Astrocyte (in vitro differentiated cells and primary cell): ENCODE data around the gene UCN2. TPM values are rescaled to one million over a fixed set of nuclear protein-coding genes. Genes with fewer than 3 reads are reported as not detected.

Source experiments
- DNase-seq: peaks from one replicate; pipeline ENCODE4 v3.0.0-alpha.2; 2010; ENCODE audit warnings: low read depth
- FAIRE-seq: peaks from 2 replicates; lab custom pipeline; 2011; peaks lifted over from hg19 to GRCh38; lab: Jason Lieb, UNC
- H2AFZ ChIP-seq: 2 replicates; pipeline ENCODE4 v1.6.0; 2012; ENCODE audit warnings: low read depth, low read length, inconsistent platforms
- H3K27ac ChIP-seq: 2 replicates; pipeline ENCODE4 v1.5.1; 2011; ENCODE audit warnings: low read depth, low read length, inconsistent platforms
- H3K27me3 ChIP-seq: 2 replicates; pipeline ENCODE4 v1.6.0; 2011; ENCODE audit warnings: low read length, inconsistent platforms; ENCODE audit not compliant: insufficient read depth
- H3K36me3 ChIP-seq: 2 replicates; pipeline ENCODE4 v1.5.1; 2011; ENCODE audit warnings: low read length, inconsistent platforms; ENCODE audit not compliant: insufficient read depth
- H3K4me1 ChIP-seq: 2 replicates; pipeline ENCODE4 v1.5.1; 2011; ENCODE audit warnings: low read length, inconsistent platforms; ENCODE audit not compliant: insufficient read depth
- H3K4me2 ChIP-seq: 2 replicates; pipeline ENCODE4 v1.6.0; 2012; ENCODE audit warnings: low read length, inconsistent platforms
- H3K4me3 ChIP-seq: 2 replicates; pipeline ENCODE4 v1.5.1; 2011; ENCODE audit warnings: low read depth, mild to moderate bottlenecking, low read length, inconsistent platforms; ENCODE audit not compliant: insufficient read depth
- H3K79me2 ChIP-seq: 2 replicates; pipeline ENCODE4 v1.6.0; 2012; ENCODE audit warnings: mild to moderate bottlenecking, low read length, inconsistent platforms; ENCODE audit not compliant: insufficient read depth
- H3K9ac ChIP-seq: 2 replicates; pipeline ENCODE4 v1.6.0; 2012; ENCODE audit warnings: mild to moderate bottlenecking, low read length, inconsistent platforms
- H3K9me3 ChIP-seq: 2 replicates; pipeline ENCODE4 v1.5.1; 2012; ENCODE audit warnings: low read depth, mild to moderate bottlenecking, low read length, inconsistent platforms; ENCODE audit not compliant: insufficient read depth
- H4K20me1 ChIP-seq: 2 replicates; pipeline ENCODE4 v1.6.0; 2012; ENCODE audit warnings: low read length, inconsistent platforms; ENCODE audit not compliant: insufficient read depth
- H3K27ac Mint-ChIP-seq: one replicate; pipeline ENCODE4 v1.8.0; 2021; ENCODE audit warnings: mild to moderate bottlenecking, mixed read lengths; ENCODE audit not compliant: unreplicated experiment
- H3K27me3 Mint-ChIP-seq: one replicate; pipeline ENCODE4 v1.8.0; 2021; ENCODE audit warnings: low read depth, mixed read lengths; ENCODE audit not compliant: unreplicated experiment
- H3K36me3 Mint-ChIP-seq: one replicate; pipeline ENCODE4 v1.8.0; 2021; ENCODE audit warnings: low read depth, mixed read lengths; ENCODE audit not compliant: unreplicated experiment
- H3K4me1 Mint-ChIP-seq: one replicate; pipeline ENCODE4 v1.8.0; 2021; ENCODE audit warnings: low read depth, mixed read lengths; ENCODE audit not compliant: unreplicated experiment
- H3K4me3 Mint-ChIP-seq: one replicate; pipeline ENCODE4 v1.8.0; 2021; ENCODE audit warnings: mild to moderate bottlenecking, moderate library complexity, mixed read lengths; ENCODE audit not compliant: unreplicated experiment
- H3K9me3 Mint-ChIP-seq: one replicate; pipeline ENCODE4 v1.8.0; 2021; ENCODE audit warnings: mild to moderate bottlenecking, mixed read lengths; ENCODE audit not compliant: unreplicated experiment
- EZH2 ChIP-seq: IDR thresholded peaks from 2 replicates; pipeline ENCODE4 v1.6.1; 2012; ENCODE audit warnings: mild to moderate bottlenecking, low read length, inconsistent platforms; ENCODE audit not compliant: insufficient read depth
- total RNA-seq: library from RNA; stranded (reverse); gene quantifications from 2 replicates; pipeline ENCODE4 v1.2.1, GENCODE V29; 2021
- TF ChIP-seq, protein P1 (sequence below): IDR thresholded peaks from 2 replicates; pipeline ENCODE4 v1.5.1; 2011; ENCODE audit warnings: low read depth, mild to moderate bottlenecking, inconsistent platforms, low read length, moderate library complexity; ENCODE audit not compliant: insufficient read depth

Gene UCN2
- total RNA-seq, 1 donor from 2014 or later = 3.3 TPM

DNA sequence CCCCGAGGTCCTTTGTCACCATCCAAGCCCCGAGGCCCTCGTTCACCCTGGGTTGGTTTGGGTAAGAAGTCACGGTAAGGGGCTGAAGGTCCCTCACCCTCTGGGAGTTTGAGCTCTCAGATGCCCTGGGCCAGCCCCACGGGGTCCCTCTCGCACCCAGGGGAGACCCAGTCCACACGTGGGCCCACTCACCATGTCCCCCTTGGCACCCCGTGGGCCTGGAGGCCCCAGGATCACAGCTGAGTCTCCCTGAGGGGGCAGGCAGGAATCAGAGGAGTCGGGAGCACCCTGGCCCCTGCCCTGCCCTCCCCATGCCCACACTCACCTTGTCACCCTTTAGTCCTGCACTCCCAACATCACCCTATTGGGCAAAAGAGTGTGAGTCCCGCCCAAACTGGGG is 5.8 kb upstream of the UCN2 start:
- peaks cover 24% of the 10 kb centered on the region for H3K4me1 ChIP-seq
- H2AFZ ChIP-seq = no peak overlapping the region
- DNase-seq (no peak), FAIRE-seq (no peak)
- peaks cover 2% of the 10 kb centered on the region for H3K4me1 Mint-ChIP-seq
- no peak overlapping the region for H3K4me3 ChIP-seq
- no peak overlapping the region for H3K27ac Mint-ChIP-seq
- H3K9ac ChIP-seq = no peak overlapping the region
- no peak overlapping the region for H3K4me3 Mint-ChIP-seq
- no peak overlapping the region for H3K27ac ChIP-seq
- H4K20me1 ChIP-seq = peaks cover 5% of the 10 kb centered on the region
- no peaks in the 10 kb centered on the region for H3K79me2 ChIP-seq
- H3K36me3 Mint-ChIP-seq = peaks cover 27% of the 10 kb centered on the region
- H3K27me3 Mint-ChIP-seq = no peaks in the 10 kb centered on the region
- TF ChIP-seq, protein P1, sequence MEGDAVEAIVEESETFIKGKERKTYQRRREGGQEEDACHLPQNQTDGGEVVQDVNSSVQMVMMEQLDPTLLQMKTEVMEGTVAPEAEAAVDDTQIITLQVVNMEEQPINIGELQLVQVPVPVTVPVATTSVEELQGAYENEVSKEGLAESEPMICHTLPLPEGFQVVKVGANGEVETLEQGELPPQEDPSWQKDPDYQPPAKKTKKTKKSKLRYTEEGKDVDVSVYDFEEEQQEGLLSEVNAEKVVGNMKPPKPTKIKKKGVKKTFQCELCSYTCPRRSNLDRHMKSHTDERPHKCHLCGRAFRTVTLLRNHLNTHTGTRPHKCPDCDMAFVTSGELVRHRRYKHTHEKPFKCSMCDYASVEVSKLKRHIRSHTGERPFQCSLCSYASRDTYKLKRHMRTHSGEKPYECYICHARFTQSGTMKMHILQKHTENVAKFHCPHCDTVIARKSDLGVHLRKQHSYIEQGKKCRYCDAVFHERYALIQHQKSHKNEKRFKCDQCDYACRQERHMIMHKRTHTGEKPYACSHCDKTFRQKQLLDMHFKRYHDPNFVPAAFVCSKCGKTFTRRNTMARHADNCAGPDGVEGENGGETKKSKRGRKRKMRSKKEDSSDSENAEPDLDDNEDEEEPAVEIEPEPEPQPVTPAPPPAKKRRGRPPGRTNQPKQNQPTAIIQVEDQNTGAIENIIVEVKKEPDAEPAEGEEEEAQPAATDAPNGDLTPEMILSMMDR = no peak
- no peak for TF ChIP-seq EZH2
- H3K4me2 ChIP-seq = no peak overlapping the region
- no peaks in the 10 kb centered on the region for H3K27me3 ChIP-seq
- H3K9me3 Mint-ChIP-seq = no peaks in the 10 kb centered on the region
- no peaks in the 10 kb centered on the region for H3K9me3 ChIP-seq
- peaks cover 13% of the 10 kb centered on the region for H3K36me3 ChIP-seq

DNA sequence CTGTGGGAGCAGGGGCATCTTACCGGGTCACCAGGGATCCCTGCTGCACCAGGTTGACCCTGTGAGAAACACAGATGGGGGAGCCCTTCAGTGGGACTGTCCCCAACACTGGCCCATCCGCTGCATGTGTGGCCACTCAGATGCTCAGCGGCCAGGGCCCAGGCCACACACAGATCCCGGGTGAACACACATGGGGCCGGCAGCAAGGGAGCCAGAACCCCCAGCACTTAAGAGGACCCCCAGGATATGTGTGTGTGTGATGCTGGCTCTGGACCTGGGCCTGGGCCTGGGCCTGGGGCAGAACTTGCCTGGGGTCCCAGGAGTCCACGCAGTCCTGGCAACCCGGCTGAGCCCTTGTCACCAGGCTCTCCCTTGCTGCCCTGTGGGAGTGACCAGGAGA is 4.9 kb upstream of the UCN2 start:
- peaks cover 6% of the 10 kb centered on the region for H3K36me3 ChIP-seq
- no peak overlapping the region for H3K4me3 Mint-ChIP-seq
- H3K4me2 ChIP-seq = no peak overlapping the region
- H3K27me3 Mint-ChIP-seq = no peaks in the 10 kb centered on the region
- peaks cover 23% of the 10 kb centered on the region for H3K36me3 Mint-ChIP-seq
- H3K9ac ChIP-seq = no peak overlapping the region
- TF ChIP-seq EZH2 = no peak
- TF ChIP-seq, protein P1 = no peak
- H3K4me3 ChIP-seq = no peak overlapping the region
- FAIRE-seq (no peak), DNase-seq (no peak)
- H4K20me1 ChIP-seq = no peaks in the 10 kb centered on the region
- H3K4me1 ChIP-seq = peaks cover 33% of the 10 kb centered on the region
- H3K9me3 ChIP-seq = no peaks in the 10 kb centered on the region
- H3K79me2 ChIP-seq = no peaks in the 10 kb centered on the region
- H3K27ac Mint-ChIP-seq = no peak overlapping the region
- no peak overlapping the region for H2AFZ ChIP-seq
- peaks cover 10% of the 10 kb centered on the region for H3K4me1 Mint-ChIP-seq
- H3K9me3 Mint-ChIP-seq = no peaks in the 10 kb centered on the region
- no peak overlapping the region for H3K27ac ChIP-seq
- no peaks in the 10 kb centered on the region for H3K27me3 ChIP-seq

DNA sequence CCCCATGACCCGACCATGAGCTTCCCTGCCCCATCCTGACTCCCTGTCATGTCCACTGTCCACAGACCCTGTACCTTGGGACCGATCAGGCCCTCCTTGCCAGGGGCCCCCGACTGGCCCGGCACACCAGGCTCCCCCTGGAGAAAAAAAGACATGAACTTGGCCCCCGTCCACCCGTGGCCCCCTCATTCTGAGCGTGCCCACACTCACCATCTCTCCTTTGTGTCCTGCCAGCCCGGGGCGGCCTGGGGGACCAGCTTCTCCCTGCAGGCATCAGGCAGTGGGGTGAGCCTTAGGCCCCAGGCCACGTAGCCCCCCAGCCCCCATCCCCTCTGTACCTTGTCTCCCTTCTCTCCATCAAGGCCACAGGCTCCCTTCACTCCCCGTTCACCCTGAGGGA is 3.9 kb upstream of the UCN2 start:
- no peaks in the 10 kb centered on the region for H3K27me3 Mint-ChIP-seq
- H3K79me2 ChIP-seq = no peaks in the 10 kb centered on the region
- H3K4me2 ChIP-seq = no peak overlapping the region
- H3K4me1 Mint-ChIP-seq = peaks cover 15% of the 10 kb centered on the region
- no peak overlapping the region for H3K9ac ChIP-seq
- peaks cover 41% of the 10 kb centered on the region for H3K4me1 ChIP-seq
- H2AFZ ChIP-seq = no peak overlapping the region
- TF ChIP-seq EZH2 = no peak
- TF ChIP-seq, protein P1 = no peak
- peaks cover 6% of the 10 kb centered on the region for H3K36me3 ChIP-seq
- no peak overlapping the region for H3K4me3 ChIP-seq
- no peak overlapping the region for H3K27ac ChIP-seq
- H3K4me3 Mint-ChIP-seq = no peak overlapping the region
- FAIRE-seq (no peak), DNase-seq (no peak)
- H3K9me3 ChIP-seq = no peaks in the 10 kb centered on the region
- no peaks in the 10 kb centered on the region for H3K27me3 ChIP-seq
- H4K20me1 ChIP-seq = no peaks in the 10 kb centered on the region
- H3K9me3 Mint-ChIP-seq = no peaks in the 10 kb centered on the region
- H3K36me3 Mint-ChIP-seq = peaks cover 20% of the 10 kb centered on the region
- H3K27ac Mint-ChIP-seq = peak overlapping the region; percentile 50
